K562 (cell line): ENCODE data around the gene NDUFS3. TPM values are rescaled to one million over a fixed set of nuclear protein-coding genes. Genes with fewer than 3 reads are reported as not detected.

ENCODE experiments used
- DMBX1 ChIP-seq: fragments of 250-450 bp; sonication (Bioruptor Pico); IDR thresholded peaks from 2 replicates; pipeline ENCODE4 v1.8.0; 2022; ENCODE audit warnings: inconsistent platforms, mild to moderate bottlenecking, moderate library complexity, borderline replicate concordance
- EWSR1 ChIP-seq: fragments of 450-650 bp; IDR thresholded peaks from 2 replicates; pipeline ENCODE4 v1.6.1; 2018; ENCODE audit warnings: borderline replicate concordance, mild to moderate bottlenecking, low read depth, moderate library complexity; ENCODE audit not compliant: partially characterized antibody
- RBM34 ChIP-seq: fragments of 200-400 bp; formaldehyde crosslinking; IDR thresholded peaks from 2 replicates; pipeline ENCODE4 v1.6.1; 2018; ENCODE audit warnings: low read length, borderline replicate concordance; ENCODE audit not compliant: insufficient read depth
- ZEB2 ChIP-seq: fragments of 450-650 bp; IDR thresholded peaks from 2 replicates; pipeline ENCODE4 v1.6.1; 2016
- ZKSCAN8 ChIP-seq: fragments of 200-800 bp; sonication (Bioruptor generic); IDR thresholded peaks from 2 replicates; pipeline ENCODE4 v1.6.1; 2016; ENCODE audit warnings: missing genetic modification characterization, missing compliant biosample characterization
- ZNF695 ChIP-seq: fragments of 450-650 bp; formaldehyde crosslinking; IDR thresholded peaks from 2 replicates; pipeline ENCODE4 v1.4.0; 2020; ENCODE audit warnings: mild to moderate bottlenecking, moderate library complexity
- polyA plus RNA-seq, 8 experiments: library from polyadenylated mRNA; depleted of rRNA in 4 of 8; stranded (reverse) in 5 of 8; unstranded in 3 of 8; fragments of >200 nt; fragmentation: Nextera tagmentation in 2 of 8; fragmentation: Illumina TruSeq in 1 of 8; extraction: Ambion mirVana in 2 of 8; extraction: Trizol in 1 of 8; gene quantifications; 2 replicates each; pipeline versions ENCODE4 v1.2.1 to v1.2.3, GENCODE V29; 2011 to 2014; ENCODE audit warnings: inconsistent platforms in 1 of 8, missing spikeins in 1 of 8
- total RNA-seq, 7 experiments: library from RNA; depleted of rRNA in 6 of 7; stranded (reverse); fragments of >200 nt in 6 of 7; fragmentation: Illumina TruSeq in 2 of 7; extraction: Trizol in 2 of 7; gene quantifications; 2 replicates each; pipeline versions ENCODE4 v1.2.1 to v1.2.3, GENCODE V29; 2011 to 2021; ENCODE audit warnings: low replicate concordance in 1 of 7
- TF ChIP-seq, protein P1 (sequence below), 2 experiments: fragments of 450-650 bp in 1 of 2; IDR thresholded peaks; 2 replicates each; pipeline ENCODE4 v1.6.1; 2011 to 2017; ENCODE audit warnings: low read depth in 2 of 2, antibody characterized with exemption in 1 of 2, borderline replicate concordance in 1 of 2, low read length in 1 of 2, mild to moderate bottlenecking in 1 of 2, mixed read lengths in 1 of 2; ENCODE audit not compliant: control insufficient read depth in 1 of 2
- TF ChIP-seq, protein P2 (sequence below): sonication (generic); IDR thresholded peaks from 2 replicates; pipeline ENCODE4 v1.6.1; 2016
- TF ChIP-seq, protein P3 (sequence below), 2 experiments: fragments of 450-650 bp; formaldehyde crosslinking in 1 of 2; IDR thresholded peaks; 2 replicates each; pipeline versions ENCODE4 v1.4.0 to v1.6.1; 2014 to 2020; ENCODE audit warnings: mild to moderate bottlenecking in 2 of 2, borderline replicate concordance in 1 of 2, low read depth in 1 of 2
- TF ChIP-seq, protein P4 (sequence below): fragments of 450-650 bp; IDR thresholded peaks from 2 replicates; pipeline ENCODE4 v1.6.1; 2016; ENCODE audit warnings: low read depth, mild to moderate bottlenecking, moderate library complexity

The NDUFS3 gene
- total and polyA plus RNA-seq, 9 of the 15 experiments (the other 6 are each of a cell fraction or from before 2014, with no cell fraction given), result 38.7 to 341 (median 194) TPM

DNA sequence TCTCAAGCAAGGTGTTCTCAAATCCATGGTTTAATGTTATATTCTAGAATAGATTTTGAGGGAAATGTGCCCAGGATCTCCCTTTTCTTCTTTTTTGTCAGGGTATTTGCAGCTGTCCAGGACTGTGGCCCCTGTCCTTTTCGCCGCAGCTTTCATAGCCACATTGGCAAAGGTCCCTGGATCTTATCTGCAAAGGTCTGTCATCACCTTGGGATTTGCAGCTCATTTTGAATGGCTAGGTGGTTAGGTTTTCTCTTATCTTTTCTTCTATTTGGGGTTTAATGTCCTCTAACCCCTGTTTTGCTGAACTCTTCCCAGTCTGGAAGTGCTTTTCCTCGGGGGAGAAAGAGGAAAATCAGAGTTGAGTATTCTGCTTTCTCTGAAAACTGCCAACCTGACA, 27.0 kb downstream of the NDUFS3 start (continued):
- TF ChIP-seq, protein P1, sequence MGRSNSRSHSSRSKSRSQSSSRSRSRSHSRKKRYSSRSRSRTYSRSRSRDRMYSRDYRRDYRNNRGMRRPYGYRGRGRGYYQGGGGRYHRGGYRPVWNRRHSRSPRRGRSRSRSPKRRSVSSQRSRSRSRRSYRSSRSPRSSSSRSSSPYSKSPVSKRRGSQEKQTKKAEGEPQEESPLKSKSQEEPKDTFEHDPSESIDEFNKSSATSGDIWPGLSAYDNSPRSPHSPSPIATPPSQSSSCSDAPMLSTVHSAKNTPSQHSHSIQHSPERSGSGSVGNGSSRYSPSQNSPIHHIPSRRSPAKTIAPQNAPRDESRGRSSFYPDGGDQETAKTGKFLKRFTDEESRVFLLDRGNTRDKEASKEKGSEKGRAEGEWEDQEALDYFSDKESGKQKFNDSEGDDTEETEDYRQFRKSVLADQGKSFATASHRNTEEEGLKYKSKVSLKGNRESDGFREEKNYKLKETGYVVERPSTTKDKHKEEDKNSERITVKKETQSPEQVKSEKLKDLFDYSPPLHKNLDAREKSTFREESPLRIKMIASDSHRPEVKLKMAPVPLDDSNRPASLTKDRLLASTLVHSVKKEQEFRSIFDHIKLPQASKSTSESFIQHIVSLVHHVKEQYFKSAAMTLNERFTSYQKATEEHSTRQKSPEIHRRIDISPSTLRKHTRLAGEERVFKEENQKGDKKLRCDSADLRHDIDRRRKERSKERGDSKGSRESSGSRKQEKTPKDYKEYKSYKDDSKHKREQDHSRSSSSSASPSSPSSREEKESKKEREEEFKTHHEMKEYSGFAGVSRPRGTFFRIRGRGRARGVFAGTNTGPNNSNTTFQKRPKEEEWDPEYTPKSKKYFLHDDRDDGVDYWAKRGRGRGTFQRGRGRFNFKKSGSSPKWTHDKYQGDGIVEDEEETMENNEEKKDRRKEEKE (IDR thresholded peaks at IDR 0.05; ENCODE audit: borderline replicate concordance in 1 of 2, control insufficient read depth in 1 of 2, low read depth in 2 of 2, low read length in 1 of 2), result no peak
- TF ChIP-seq DMBX1 (CRISPR knock-in tag), result peak; percentile 36; the same call in 1 of the 2 replicates
- TF ChIP-seq ZKSCAN8 (CRISPR knock-in tag), result no peak
- TF ChIP-seq, protein P2, sequence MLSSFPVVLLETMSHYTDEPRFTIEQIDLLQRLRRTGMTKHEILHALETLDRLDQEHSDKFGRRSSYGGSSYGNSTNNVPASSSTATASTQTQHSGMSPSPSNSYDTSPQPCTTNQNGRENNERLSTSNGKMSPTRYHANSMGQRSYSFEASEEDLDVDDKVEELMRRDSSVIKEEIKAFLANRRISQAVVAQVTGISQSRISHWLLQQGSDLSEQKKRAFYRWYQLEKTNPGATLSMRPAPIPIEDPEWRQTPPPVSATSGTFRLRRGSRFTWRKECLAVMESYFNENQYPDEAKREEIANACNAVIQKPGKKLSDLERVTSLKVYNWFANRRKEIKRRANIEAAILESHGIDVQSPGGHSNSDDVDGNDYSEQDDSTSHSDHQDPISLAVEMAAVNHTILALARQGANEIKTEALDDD, result no peak
- no peak for TF ChIP-seq ZNF695
- TF ChIP-seq RBM34, result no peak
- TF ChIP-seq, protein P3, sequence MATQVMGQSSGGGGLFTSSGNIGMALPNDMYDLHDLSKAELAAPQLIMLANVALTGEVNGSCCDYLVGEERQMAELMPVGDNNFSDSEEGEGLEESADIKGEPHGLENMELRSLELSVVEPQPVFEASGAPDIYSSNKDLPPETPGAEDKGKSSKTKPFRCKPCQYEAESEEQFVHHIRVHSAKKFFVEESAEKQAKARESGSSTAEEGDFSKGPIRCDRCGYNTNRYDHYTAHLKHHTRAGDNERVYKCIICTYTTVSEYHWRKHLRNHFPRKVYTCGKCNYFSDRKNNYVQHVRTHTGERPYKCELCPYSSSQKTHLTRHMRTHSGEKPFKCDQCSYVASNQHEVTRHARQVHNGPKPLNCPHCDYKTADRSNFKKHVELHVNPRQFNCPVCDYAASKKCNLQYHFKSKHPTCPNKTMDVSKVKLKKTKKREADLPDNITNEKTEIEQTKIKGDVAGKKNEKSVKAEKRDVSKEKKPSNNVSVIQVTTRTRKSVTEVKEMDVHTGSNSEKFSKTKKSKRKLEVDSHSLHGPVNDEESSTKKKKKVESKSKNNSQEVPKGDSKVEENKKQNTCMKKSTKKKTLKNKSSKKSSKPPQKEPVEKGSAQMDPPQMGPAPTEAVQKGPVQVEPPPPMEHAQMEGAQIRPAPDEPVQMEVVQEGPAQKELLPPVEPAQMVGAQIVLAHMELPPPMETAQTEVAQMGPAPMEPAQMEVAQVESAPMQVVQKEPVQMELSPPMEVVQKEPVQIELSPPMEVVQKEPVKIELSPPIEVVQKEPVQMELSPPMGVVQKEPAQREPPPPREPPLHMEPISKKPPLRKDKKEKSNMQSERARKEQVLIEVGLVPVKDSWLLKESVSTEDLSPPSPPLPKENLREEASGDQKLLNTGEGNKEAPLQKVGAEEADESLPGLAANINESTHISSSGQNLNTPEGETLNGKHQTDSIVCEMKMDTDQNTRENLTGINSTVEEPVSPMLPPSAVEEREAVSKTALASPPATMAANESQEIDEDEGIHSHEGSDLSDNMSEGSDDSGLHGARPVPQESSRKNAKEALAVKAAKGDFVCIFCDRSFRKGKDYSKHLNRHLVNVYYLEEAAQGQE (IDR thresholded peaks at IDR 0.05; ENCODE audit: borderline replicate concordance), result no peak
- TF ChIP-seq, protein P3 (CRISPR knock-in tag; IDR thresholded peaks at IDR 0.05; ENCODE audit: low read depth), result no peak
- no peak for TF ChIP-seq EWSR1
- TF ChIP-seq, protein P4, sequence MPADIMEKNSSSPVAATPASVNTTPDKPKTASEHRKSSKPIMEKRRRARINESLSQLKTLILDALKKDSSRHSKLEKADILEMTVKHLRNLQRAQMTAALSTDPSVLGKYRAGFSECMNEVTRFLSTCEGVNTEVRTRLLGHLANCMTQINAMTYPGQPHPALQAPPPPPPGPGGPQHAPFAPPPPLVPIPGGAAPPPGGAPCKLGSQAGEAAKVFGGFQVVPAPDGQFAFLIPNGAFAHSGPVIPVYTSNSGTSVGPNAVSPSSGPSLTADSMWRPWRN, result 0 out of 2 replicates have a peak, but pooled peaks have one; percentile 60
- TF ChIP-seq ZEB2, result peak; percentile 64; the same call in 1 of the 2 replicates
